Measurements from ENCODE around the gene UXS1.

UXS1 gene

DNA sequence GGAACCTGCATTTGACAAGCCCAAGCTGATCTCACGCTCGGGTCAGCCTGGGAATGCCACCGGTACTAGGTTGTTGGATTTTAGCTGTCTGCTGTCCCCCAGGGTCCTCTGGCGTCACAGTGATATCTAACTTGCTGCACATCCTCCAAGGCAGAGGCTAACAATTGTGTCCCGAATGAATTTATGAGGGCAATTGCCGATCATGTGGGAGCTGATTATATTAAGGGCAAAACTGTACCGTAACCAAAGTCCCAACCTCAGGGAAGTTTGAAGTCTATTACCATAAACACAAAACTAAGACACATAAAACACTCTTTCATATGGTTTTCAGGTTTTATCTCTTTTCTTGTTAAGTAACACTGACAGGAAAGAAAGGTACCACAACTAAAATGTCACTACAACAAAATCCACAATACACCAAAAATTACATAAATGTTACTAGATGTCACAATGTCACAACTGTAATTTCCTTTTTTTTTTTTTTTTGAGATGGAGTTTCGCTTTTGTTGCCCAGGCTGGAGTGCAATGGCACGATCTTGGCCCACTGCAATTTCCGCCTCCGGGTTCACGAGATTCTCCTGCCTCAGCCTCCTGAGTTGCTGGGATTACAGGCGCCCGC is 6.7 kb downstream of the UXS1 start:
- no peak for DNase-seq

DNA sequence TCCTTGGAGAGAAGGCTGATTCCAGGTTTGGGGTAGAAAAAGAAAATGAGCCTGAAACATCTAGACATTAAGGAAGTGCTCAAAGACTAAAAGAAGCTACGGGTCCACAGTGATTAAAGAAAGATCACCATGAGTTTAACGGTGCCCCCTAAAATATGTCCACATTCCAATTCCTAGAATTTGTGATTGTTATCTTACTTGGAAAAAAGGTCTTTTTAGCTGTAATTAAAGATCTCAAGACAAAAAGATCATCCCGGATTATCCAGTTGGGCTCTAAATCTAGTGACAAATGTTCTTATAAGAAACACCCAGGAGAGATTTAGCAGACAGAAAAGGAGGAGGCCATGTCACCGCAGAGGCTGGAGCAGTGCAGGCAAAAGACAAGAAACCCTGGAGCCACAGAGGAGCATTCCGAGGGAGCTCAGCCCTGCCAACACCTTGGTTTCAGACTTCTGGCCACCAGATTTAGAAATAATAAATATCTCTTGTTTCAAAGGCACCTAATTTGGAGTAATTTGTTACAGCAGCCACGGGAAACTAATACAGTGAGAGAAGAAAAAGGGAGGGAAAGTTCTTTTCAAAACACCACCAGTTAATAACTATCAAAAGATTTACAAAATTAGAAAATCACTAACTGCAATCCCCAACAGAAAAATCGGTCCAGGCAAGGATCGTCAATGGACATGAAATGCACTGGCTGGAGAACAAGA is 8.5 kb downstream of the UXS1 start:
- no peak for DNase-seq

DNA sequence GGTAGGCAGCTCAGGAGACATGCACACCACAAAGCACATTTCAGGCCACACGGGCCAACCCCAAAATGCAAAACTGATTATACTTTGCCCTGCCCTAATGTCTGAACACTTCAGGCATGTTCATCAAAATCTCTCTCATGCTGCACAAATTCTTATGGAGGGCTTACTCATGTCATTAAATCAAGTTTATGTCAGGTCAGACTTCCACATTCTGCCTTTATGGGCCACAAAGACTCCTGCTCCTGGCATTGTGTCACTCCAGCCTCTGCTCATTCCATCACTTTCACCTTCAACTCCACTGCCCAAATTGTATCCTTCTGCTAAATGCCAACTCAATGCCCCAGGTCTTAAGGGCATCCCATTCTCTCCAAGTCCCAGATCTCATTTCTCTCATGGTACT is 9.2 kb downstream of the UXS1 start:
- DNase-seq, result no peak

DNA sequence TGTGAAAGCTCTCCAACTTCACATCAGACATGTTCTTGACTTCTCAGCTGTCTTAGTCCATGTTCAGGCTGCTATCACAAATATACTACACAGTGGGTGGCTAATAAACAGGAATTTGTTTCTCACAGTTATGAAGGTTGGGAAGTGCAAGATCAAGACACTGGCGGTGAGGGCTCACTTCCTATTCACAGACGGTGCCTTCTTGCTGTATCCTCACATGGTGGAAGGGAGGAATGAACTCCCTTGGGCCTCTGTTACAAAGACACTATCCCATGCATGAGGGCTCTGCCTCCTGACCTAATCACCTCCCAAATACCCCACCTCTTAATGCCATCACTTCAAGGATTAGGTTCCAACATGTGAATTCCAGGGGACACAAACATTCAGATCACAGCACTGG is 9.7 kb downstream of the UXS1 start:
- no peak for DNase-seq

DNA sequence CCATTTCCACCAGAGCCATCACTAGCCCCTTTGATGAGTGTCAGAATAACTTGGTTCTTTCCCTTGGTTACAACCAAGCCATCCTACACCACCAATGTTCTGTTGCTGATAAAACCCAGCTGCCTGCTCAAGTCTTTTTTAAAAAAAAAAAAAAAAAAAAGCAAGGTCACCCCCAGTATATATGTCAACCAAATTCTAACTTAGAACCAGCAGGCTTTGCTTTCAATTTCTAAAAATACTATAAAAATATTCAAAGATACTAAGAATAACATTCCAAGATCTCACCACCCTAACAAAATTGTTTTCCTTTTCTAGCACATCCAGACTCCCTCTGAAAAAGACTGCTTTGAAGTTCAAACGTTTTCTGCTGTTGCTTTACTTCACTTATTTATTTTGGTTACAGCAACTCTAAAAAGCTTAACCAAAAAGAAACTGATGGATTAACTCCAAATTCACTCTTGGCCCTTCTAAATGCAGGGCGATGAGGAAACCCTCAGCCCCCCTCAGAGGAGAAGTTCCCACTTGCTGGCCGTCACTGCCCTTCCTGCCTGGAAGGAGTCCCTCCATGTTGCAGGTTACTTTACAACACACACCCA is 10.9 kb downstream of the UXS1 start:
- DNase-seq, result no peak

DNA sequence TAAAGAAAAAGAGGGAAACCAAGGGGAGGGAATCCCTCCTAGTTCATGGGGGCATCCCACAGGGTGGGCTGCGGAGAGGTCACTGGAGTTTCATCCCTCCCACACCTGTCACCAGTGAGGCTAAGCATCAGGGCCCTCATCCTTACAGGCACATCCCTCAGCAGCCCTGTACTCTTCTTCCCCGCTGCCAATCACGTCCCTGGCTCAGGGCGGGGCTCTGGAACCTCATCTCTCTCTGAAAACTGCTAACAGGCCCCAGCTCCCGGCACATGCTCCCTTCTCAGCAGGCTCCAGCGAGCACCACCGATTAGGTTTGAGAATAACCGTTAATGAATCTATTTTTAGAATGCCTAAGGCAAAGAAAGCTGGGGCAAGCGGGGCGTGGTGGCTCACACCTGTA is 13.0 kb downstream of the UXS1 start:
- no peak for DNase-seq

DNA sequence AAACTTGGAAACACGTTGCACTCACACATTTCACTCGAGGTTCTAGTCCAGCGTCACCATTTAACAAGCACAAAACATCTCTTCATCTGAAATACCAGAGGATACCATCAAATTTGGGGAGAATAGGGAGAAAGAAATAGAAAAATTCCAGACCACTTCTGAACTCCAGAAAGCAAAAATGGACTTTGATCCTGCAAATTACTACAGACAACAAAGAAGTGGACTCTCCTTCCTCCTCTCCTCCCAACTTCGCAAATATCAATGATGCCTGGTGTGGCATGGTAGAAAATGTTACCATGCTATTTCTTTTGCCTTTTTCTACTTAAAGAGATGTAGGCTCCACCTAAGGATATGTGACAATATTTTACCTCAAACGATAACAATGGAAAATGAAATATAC is 13.5 kb downstream of the UXS1 start:
- DNase-seq, result no peak

DNA sequence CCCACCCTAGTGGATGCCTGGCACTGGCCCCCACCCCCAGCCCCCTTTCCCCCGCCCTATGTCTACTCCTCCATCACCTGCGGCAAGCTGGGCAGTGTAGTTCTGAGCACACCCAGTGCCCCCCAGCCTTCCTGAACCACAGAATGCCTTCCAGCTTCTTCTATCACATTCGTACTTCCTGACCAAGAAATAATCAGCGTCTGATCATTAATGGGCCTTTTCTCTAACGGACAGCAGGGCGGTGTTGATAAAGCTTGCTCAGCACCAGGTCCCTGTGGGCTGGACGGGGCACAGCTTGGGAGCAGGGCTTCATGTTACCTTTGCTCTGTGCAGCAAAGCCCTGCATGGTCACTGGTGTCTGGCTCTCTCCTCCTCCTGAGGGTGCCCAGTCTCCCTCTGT is 15.4 kb downstream of the UXS1 start:
- DNase-seq, result no peak

DNA sequence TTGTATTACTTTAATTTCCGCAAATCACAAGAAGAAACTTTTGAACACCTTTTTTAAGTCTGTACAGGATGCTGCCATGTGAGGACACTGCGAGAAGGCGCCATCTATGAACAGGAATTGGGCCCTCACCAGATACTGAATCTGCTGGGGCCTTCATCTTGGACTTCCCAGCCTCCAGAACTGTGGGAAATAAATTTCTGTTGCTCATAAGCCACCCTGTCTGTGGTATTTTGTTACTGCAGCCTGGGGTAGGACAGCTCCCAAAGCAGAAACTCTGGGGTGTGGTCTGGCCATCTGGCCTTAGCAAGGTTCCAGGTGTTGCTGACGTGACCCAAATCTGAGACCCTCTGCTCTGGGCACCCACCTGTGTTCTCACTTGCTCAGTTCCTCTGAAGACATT is 16.5 kb downstream of the UXS1 start:
- no peak for DNase-seq

DNA sequence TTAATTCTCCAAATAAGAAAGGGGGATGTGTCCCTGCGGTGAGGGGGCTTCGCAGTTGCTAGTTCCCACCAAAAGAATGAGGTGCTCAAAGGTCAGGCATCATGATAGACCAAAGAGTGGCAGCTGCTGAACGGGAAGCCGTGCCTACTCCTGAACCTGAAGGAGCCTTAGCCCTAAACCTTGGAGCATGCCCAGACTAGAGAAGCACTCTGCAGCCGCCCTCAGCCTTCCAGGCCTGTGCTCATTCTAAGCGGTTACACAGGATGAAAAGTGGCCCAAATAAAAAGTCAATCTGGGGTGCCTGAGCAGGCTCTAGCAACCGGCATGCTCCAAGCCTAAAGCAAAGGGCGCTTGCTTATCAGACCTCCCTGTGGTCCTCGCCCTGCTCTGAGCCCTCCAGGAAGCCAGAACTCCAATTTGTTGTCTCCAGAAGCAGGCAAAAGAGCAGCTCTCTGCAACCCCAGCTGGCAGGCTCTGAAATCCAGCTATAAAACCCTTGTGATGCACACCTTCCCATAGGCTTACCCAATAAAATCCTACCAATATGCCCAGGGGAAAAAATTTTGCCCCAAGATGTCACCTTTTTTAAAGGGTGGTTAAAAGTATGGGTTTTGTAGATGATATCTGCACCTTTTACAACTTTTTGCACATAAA is 17.5 kb downstream of the UXS1 start:
- no peak for DNase-seq

DNA sequence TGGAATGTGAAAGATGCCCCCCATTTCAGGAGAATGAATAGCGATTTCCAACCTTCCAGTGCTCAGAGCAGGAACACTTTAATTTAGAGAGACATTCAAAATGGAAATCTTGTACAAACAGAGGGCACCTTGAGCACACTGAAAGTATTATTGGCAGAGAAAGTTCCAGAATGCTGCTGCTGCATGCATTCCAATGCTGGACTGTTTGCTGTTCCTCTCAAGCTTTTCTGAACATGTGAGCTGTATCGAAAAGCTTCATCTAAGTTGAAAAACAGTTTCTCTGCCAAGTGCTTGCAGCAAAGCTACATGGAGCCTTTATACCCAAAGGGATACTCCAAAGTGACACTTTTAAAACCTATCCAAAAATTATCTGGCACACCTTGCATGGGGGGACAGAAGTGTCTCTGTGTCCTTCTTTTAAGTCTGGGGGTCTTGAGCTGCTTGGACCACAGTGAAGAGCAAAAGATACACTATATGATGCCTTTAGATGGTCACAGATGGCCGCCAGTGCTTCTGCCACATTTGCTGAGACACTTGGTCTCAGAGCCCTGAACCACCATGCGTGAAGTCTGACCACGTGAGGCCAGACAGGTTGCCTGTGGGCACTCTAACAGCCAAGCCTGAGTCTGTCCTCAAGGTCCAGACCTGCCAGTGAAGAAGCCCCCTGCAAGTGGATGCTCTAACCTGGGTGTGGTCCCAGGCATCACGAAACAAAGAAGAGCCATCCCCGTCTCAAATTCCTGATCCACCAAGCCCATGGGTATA is 18.8 kb downstream of the UXS1 start:
- no peak for DNase-seq

DNA sequence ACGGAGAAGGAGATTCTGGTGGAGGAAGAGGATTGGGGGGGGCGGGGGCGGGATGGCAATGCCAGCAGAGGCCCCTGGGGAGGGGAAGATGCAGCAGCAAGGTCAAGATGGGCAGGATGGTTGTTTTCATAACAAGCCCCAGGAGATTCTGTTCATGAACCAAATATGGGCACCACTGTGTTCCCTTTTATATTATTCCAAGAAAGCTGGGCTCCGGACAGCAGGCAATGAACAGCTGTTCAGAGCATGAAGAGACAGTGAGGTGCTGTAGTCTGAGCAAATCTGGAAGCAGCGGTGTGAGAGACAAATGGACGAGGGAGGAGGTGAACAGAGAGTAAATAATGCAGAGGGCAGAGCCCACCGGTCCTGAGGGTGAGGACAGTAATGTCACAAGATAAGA is 20.0 kb downstream of the UXS1 start:
- no peak for DNase-seq

DNA sequence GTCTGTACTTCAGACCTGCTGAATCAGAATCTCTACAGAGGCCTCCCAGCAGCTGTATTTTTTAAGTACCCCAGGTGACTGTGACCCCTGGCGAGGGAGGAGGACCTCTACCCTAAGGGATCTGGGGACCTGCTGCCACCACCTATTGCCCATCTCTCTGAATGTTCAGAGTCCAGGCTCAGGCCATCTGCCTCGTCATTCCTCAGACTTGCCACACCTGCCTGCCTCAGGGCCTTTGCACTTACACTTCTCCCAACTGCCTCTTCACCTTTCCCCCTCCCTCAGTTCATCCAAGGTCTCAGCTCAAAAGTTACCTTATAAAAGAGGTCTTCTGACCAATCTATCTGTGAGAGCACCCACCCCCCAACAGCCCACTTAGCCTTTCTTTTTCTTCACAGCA is 21.5 kb downstream of the UXS1 start:
- no peak for DNase-seq

DNA sequence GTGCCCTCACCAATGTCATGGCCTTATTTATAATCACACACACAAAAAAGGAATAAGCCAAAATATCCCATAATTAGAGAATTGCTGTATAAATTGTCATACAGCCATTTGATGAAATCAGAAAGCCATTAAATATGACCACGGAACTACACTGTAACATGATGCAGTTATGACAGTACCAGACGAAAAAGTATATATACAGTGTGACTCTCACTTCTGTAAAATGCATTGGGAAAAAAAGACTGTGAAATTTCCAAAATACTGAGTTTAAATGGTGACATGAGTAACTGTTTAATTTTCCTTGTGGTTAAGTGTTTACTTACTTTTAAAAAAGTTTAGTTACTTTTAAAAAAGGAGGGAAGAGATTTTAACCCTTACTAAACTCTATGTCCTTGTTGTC is 25.4 kb downstream of the UXS1 start:
- DNase-seq, result no peak

DNA sequence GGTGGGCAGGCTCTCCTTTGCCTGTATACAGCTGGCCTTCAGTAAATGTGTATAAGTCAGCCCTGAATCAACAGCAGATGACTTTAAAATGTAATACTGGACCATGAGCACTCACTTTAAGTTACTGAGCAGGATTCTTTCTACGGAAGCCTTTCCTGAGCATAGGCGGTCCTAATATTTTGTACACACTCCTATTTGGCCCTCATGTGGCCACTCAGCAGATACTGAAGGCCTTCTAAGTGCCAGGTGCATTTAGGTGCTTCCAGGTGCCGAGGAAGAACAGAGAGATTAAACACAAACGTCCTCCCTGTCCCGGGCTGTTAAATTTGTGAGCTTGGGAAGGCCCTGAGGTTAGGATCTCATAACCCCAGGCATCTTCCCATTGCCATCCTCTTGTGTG is 27.0 kb downstream of the UXS1 start:
- no peak for DNase-seq

DNA sequence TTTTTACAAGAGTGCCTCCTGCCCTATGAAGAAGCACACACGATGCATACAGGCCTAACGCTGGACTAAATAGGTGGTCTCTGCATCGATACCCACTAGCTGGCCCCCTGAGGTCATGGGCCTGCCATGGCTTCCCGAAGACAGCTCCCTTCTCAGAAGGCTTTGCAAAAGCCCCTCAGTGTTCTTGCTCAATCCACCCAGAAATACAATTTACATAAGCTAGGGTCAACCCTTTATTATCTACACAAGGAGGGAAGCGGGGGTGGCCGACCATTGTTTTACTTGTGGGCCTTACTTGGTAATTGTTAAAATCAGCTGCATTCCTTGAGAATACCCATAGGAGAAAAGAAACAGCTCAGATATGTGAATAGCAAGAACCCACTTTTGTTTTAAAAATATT is 28.5 kb downstream of the UXS1 start:
- no peak for DNase-seq

DNA sequence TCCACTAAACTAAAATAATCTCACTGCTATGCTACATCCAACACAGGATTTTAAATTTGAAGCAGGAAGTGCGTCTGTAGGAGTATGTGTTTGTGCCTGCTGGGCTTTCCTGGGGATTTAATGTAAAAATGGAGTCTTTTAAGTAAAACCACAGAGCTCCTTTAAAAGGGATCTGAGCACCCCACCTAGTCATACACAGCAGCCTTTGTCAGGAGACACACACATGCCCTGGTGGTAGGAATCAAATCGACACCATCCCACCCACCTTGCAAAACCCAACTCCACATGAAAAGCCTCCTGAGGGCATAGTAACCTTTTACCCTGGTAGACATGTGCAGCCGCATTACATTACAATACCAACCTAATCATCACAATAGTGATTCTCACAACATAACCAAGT is 29.1 kb downstream of the UXS1 start:
- DNase-seq, result no peak

DNA sequence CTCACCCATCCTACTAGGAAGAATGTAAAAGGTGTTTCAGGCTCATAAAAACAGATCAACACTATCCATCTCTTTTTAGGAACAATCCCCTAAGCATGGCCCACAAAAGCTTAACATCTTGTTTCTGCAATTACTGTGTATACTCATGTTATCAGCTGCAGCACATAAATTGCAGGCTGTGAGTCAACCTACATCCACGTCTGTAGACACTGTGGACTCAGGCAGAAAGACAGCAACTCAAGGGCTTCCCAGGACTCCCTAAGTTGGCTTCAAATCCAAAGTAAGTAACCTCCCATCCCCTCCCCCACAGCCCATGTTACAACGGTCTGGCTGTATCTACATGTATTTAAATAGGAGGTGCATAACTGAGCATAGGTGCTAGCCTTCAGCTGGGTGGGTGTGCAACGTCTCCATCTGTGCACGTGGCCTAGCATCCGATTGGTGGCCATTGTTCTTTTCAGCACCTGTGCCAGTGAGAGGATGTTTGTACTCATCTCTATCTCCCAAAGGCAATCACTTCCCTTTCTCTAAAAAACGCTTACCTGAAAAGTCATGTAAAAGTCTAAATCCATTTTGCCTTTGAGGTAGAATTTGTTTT is 30.1 kb downstream of the UXS1 start:
- no peak for DNase-seq

DNA sequence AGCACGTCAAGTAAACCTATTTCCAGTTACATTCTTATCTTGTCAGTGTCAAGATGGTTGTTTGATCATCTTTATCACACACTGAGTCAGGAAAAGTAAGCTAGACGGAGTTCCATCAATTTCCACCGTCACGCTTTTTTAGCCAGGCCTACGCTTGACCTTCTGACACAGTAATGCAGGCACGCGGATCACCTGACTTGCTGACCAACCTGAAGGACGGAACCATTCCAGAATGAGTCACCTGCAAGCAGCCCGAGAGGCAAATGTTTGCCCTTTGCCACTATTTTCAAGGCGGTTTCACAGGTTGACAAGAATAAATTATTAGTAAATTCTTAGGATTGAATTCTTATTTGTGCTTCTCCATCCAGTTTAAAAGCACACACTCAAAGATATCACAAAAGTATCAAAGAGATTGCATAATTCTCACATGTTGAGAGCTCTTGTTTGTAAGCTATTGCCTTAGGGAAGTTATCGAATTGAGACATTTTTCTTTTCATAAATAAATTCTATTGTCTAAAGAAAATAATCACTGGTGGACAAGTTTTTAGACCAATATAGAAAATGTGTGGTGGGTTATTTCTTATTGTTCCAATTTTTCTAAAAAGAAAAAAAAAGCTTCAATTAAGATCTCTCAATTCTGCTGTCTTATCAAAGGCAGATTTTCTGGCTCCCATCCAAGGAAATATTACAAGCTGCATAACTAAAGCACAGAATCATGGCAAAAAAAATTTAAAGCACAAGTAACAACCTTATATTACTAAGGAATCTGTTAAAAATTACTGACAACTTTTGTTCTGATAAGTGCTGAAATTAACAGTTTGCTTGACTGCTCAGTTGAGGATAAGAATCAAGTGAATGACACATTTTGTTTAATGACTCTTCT is 31.9 kb downstream of the UXS1 start:
- DNase-seq, result no peak

DNA sequence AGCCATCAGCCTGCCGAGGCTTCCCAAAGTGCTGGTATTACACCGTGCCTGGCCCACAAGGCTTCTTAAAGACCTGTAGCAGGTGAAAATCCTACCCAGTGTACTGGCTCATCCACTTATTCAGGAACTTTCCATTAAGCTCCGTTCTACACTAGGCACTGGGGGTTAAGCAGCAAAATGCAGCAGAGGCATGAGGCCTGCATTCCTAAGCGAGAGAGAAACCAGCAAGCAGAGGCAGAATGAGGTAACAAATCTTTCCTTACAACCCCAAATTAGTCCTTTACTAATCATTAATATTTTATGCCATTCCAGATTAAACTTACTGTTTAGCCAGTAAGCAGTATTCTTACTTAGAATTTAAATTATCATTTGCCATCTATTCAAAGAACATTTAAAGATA is 32.8 kb downstream of the UXS1 start:
- no peak for DNase-seq

DNA sequence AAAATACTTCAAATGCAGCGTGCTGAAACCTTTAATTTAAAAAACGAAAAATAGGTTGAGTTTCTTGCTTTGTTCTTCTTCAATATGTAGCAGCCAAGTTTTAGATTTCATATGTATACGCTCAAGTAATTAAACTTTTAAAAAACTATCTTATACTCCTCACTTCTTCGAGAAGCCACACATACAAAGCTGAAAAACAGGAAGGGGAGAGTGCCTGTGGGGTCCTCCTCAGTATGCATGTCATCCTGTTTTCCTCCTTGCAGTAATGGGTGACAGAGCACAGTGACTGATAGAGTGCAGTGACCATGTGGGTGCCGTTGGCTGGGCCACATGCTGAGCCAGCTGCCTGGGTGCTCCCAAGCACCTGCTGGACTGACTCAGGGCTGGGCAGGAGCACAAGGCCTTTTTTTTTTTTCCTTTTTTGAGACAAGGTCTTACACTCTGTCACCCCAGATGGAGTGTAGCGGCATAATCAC is 33.3 kb downstream of the UXS1 start:
- DNase-seq, result no peak
